BE2C (cell line): ENCODE measurements around the gene FRMPD4. TPM values are rescaled to one million over a fixed set of nuclear protein-coding genes. Genes with fewer than 3 reads are reported as not detected.

Experiments used
- DNase-seq: peaks from one replicate; pipeline ENCODE4 v3.0.0-alpha.2; 2020
- H3K27me3 ChIP-seq: fragments of 250-450 bp; sonication (Bioruptor Pico); 2 replicates; pipeline ENCODE4 v1.5.1; 2020; ENCODE audit warnings: mild to moderate bottlenecking
- H3K36me3 ChIP-seq: fragments of 250-450 bp; sonication (Bioruptor Pico); 2 replicates; pipeline ENCODE4 v1.5.1; 2020; ENCODE audit warnings: mild to moderate bottlenecking
- H3K4me1 ChIP-seq: fragments of 250-450 bp; sonication (Bioruptor Pico); 2 replicates; pipeline ENCODE4 v1.5.1; 2020
- H3K4me3 ChIP-seq: 2 replicates; pipeline ENCODE4 v1.5.1; 2011; ENCODE audit warnings: low read depth, low read length
- H3K9me3 ChIP-seq: fragments of 250-450 bp; sonication (Bioruptor Pico); 2 replicates; pipeline ENCODE4 v1.5.1; 2020
- CTCF ChIP-seq: IDR thresholded peaks from 2 replicates; pipeline ENCODE4 v1.5.1; 2012; ENCODE audit warnings: mild to moderate bottlenecking, low read depth, low read length
- polyA plus RNA-seq: library from polyadenylated mRNA; unstranded; fragments of >200 nt; gene quantifications from one replicate; pipeline ENCODE4 v1.2.1, GENCODE V29; 2012; ENCODE audit warnings: low read depth, missing spikeins; ENCODE audit not compliant: insufficient read length, insufficient read depth

The FRMPD4 gene
- not detected for polyA plus RNA-seq

- DNase-seq, result no peak
- Histone ChIP-seq H3K4me1 (no peaks in the 10 kb centered on the region), H3K4me3 (no peak within 1 kb of the TSS), H3K9me3 (no peaks in the 10 kb centered on the region), H3K36me3 (no peaks in the 10 kb centered on the region), H3K27me3 (no peaks in the 10 kb centered on the region)
- TF ChIP-seq CTCF, result no peak
Measured at GRCh38 chrX:12138361-12139313, at the start of gene FRMPD4. TSS of gene FRMPD4 (plus strand) at chrX:12138473. CDS start at chrX:12138972, 499 bp downstream.

GRCh38 chrX:12089740-12090139, 48.5 kb upstream of the FRMPD4 start:
- no peak for DNase-seq
- no peak for TF ChIP-seq CTCF
- H3K4me1 ChIP-seq, result no peaks in the 10 kb centered on the region
- no peak overlapping the region for H3K4me3 ChIP-seq
- no peaks in the 10 kb centered on the region for H3K36me3 ChIP-seq
- H3K27me3 ChIP-seq, result no peaks in the 10 kb centered on the region
- H3K9me3 ChIP-seq, result no peaks in the 10 kb centered on the region

DNA sequence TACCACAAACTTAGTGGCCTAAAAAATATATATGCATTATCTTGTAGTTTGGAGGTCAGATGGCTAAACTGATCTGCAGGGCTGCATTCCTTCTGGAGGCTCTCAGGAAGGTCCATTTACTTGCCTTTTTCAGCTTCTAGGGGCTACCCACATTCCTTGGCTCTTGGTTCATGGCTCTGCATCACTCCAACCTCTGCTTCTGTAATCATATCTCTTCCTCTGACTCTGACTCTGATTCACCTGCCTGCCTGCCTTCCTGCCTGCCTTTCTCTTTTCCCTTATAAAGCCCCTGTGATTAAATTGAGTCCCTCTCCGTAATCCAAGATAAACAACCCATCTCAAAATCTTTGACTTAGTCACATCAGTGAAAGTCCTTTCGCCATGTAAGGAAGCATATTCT, 25.0 kb upstream of the FRMPD4 start:
- Histone ChIP-seq H3K4me1 (no peaks in the 10 kb centered on the region), H3K9me3 (no peaks in the 10 kb centered on the region), H3K4me3 (no peak overlapping the region), H3K36me3 (no peaks in the 10 kb centered on the region), H3K27me3 (no peaks in the 10 kb centered on the region)
- TF ChIP-seq CTCF, result no peak
- no peak for DNase-seq

GRCh38 chrX:12115377-12115776, 22.9 kb upstream of the FRMPD4 start:
- no peaks in the 10 kb centered on the region for H3K4me1 ChIP-seq
- H3K9me3 ChIP-seq, result no peaks in the 10 kb centered on the region
- H3K4me3 ChIP-seq, result no peak overlapping the region
- H3K36me3 ChIP-seq, result no peaks in the 10 kb centered on the region
- peak; percentile 9; the same call in 1 of the 2 replicates for TF ChIP-seq CTCF
- no peak for DNase-seq
- no peaks in the 10 kb centered on the region for H3K27me3 ChIP-seq

DNA sequence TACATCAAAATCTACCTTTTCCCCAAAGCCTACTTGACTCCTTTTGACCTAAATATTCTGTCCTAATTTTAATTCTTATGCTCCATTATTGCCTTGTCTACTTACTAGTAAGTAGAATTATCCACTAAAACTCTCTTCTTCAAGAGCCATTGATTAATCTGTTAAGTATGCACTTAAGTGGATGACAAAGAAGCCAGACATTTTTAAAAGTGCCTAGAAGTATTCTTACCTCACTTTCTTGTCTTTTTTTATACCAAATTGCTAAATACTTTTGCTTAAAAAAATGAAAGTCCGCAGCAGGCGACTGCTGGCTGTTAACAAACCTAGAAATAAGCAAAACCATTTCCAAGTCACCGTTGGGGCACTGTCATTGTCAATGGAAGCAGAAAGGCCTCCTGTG, 20.1 kb upstream of the FRMPD4 start:
- TF ChIP-seq CTCF, result no peak
- DNase-seq, result no peak
- Histone ChIP-seq H3K36me3 (no peaks in the 10 kb centered on the region), H3K4me3 (no peak overlapping the region), H3K9me3 (no peaks in the 10 kb centered on the region), H3K27me3 (no peaks in the 10 kb centered on the region), H3K4me1 (no peaks in the 10 kb centered on the region)

DNA sequence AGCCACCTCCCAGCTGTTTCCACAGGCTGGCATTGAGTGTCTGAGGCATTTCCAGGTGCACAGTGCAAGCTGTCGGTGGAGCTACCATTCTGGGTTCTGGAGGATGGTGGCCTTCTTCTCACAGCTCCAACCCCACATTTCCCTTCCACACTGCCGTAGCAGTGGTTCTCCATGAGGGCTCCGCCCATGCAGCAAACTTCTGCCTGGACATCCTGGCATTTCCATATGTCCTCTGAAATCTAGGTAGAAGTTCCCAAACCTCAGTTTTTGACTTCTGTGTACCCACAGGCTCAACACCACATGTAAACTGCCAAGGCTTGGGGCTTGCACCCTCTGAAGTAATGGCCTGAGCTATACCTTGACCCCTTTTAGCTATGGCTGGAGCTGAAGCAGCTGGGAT, 10.3 kb upstream of the FRMPD4 start:
- Histone ChIP-seq H3K4me1 (no peaks in the 10 kb centered on the region), H3K36me3 (no peaks in the 10 kb centered on the region), H3K27me3 (no peaks in the 10 kb centered on the region), H3K9me3 (no peaks in the 10 kb centered on the region), H3K4me3 (no peak overlapping the region)
- TF ChIP-seq CTCF, result no peak
- DNase-seq, result no peak
